PFSK-1 (cell line): ENCODE data around the gene FLRT3.

Experiments
- FOXP2 ChIP-seq: optimal IDR thresholded peaks from 2 replicates; pipeline ENCODE3; 2011; ENCODE audit warnings: borderline replicate concordance, control low read depth, inconsistent platforms; ENCODE audit not compliant: insufficient read depth; ENCODE audit errors: extremely low read length, extremely low read depth
- POLR2AphosphoS5 ChIP-seq: IDR thresholded peaks from 2 replicates; pipeline ENCODE4 v1.6.1; 2012; ENCODE audit warnings: low read depth, mild to moderate bottlenecking, control low read depth, low read length, moderate library complexity
- REST ChIP-seq, 2 experiments: IDR thresholded peaks; 2 replicates each; pipeline versions ENCODE4 v1.6.1 to v1.8.0; 2011 to 2012; ENCODE audit warnings: low read depth in 2 of 2, low read length in 2 of 2, control low read depth in 1 of 2, inconsistent platforms in 1 of 2, mild to moderate bottlenecking in 1 of 2, moderate library complexity in 1 of 2; ENCODE audit not compliant: insufficient read depth in 1 of 2
- SIN3A ChIP-seq: IDR thresholded peaks from 2 replicates; pipeline ENCODE4 v1.6.1; 2012; ENCODE audit warnings: mild to moderate bottlenecking, low read length, moderate library complexity, borderline replicate concordance; ENCODE audit not compliant: insufficient read depth
- TAF1 ChIP-seq: IDR thresholded peaks from 2 replicates; pipeline ENCODE4 v1.6.1; 2012; ENCODE audit warnings: low read length, control low read depth, borderline replicate concordance; ENCODE audit not compliant: insufficient read depth

FLRT3 gene

GRCh38 chr20:14288341-14289330 is 48.8 kb downstream of the FLRT3 start:
- no peak for TF ChIP-seq FOXP2
- no peak for TF ChIP-seq SIN3A
- no peak for TF ChIP-seq TAF1
- no peak for TF ChIP-seq POLR2AphosphoS5
- no peak for TF ChIP-seq REST (IDR thresholded peaks at IDR 0.05; ENCODE audit: insufficient read depth in 1 of 2, low read depth in 2 of 2, low read length in 2 of 2)

DNA sequence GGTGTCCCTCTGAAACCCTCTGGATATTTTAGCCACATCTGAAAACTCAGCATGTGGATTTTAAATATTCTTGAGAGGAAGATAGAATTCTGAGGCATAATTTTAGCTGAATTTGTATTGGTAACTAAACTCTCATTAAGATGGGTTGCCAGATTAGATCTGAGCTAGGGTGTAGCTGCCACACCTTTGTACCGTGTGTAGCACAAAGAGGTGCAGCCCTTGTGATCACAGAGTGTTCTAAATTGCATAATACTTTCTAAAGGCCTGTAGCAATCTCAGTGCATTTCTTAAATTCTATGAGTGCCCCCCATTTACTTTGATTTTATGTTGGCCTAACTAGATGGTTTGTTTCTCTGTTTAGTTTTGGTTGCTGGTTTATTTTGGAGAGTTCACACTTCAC is 53.0 kb downstream of the FLRT3 start:
- TF ChIP-seq REST (IDR thresholded peaks at IDR 0.05; ENCODE audit: insufficient read depth in 1 of 2, low read depth in 2 of 2, low read length in 2 of 2) (no peak), FOXP2 (no peak), TAF1 (no peak), SIN3A (no peak), POLR2AphosphoS5 (no peak)

DNA sequence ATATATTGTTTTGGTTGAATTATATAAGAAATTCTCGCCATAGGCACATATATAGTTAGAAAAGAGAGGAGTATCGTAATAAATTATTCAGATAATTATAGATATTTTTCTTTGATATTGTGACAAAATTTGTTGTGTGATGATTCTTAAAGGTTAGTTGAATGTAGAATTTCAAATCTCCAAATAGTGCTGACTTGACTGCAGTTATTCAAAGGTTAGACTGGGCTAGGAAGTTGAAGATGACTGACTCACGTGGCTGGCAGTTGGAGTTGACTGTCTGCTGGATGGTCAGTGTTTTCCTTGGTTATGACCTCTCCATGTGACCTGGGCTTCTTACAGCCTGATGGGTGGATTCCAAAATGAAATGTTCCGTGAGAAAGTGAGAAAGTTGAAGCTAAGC is 55.3 kb downstream of the FLRT3 start:
- TF ChIP-seq REST (IDR thresholded peaks at IDR 0.05; ENCODE audit: insufficient read depth in 1 of 2, low read depth in 2 of 2, low read length in 2 of 2) (no peak), SIN3A (no peak), FOXP2 (no peak), POLR2AphosphoS5 (no peak), TAF1 (no peak)
